Esophagus squamous epithelium (tissue), 5 donors: Measurements from ENCODE around the gene GDPD5. TPM values are rescaled to one million over a fixed set of nuclear protein-coding genes. Genes with fewer than 3 reads are reported as not detected.

Experiments used
- DNase-seq: peaks from one replicate; lab custom pipeline; 2025; lab: John Stamatoyannopoulos, UW
- H3K27ac ChIP-seq, 4 donors: fragments of 200-600 bp; sonication (generic); one replicate each; pipeline ENCODE4 v1.5.1; 2016 to 2019; ENCODE audit warnings: mild to moderate bottlenecking in 1 of 4
- H3K27me3 ChIP-seq, 4 donors: fragments of 200-600 bp; sonication (generic); 1 replicate in 3 of 4; 2 replicates in 1 of 4; pipeline versions ENCODE4 v1.5.1 to v1.6.0; 2017 to 2021; ENCODE audit warnings: antibody characterized with exemption in 1 of 4
- H3K36me3 ChIP-seq, 3 donors: fragments of 200-600 bp; sonication (generic); one replicate each; pipeline ENCODE4 v1.5.1; 2016 to 2019
- H3K4me1 ChIP-seq, 3 donors: fragments of 200-600 bp; sonication (generic); one replicate each; pipeline ENCODE4 v1.5.1; 2017 to 2019
- H3K4me3 ChIP-seq, 4 donors: fragments of 200-600 bp; sonication (generic); 1 replicate in 3 of 4; 2 replicates in 1 of 4; pipeline ENCODE4 v1.5.1; 2016 to 2019; ENCODE audit warnings: mild to moderate bottlenecking in 2 of 4, moderate library complexity in 1 of 4
- H3K9me3 ChIP-seq, 3 donors: fragments of 200-600 bp; sonication (generic); one replicate each; pipeline ENCODE4 v1.5.1; 2016 to 2019
- CTCF ChIP-seq, 6 experiments: fragments of 450-650 bp in 4 of 6; fragments of 200-600 bp in 2 of 6; sonication (generic) in 2 of 6; IDR thresholded peaks; one replicate each; pipeline ENCODE4 v1.5.1; 2016 to 2019; ENCODE audit warnings: antibody characterized with exemption in 6 of 6, mild to moderate bottlenecking in 4 of 6, moderate library complexity in 4 of 6
- POLR2A ChIP-seq, 4 donors: fragments of 450-650 bp; IDR thresholded peaks; one replicate each; pipeline ENCODE4 v1.6.1; 2017; ENCODE audit warnings: antibody characterized with exemption in 4 of 4, mild to moderate bottlenecking in 4 of 4, moderate library complexity in 3 of 4
- WGBS, 2 donors: methylation state at CpG; one replicate each; pipeline ENCODE4 v1.1.5; 2018; 5-methylcytosine and 5-hydroxymethylcytosine counted together
- intact Hi-C: fragments of 100-400 bp; cut with DNase I; formaldehyde crosslinking; loops from one replicate; pipeline ENCODE4 v1.15.0; 2022
- total RNA-seq, 4 donors: library from RNA; depleted of rRNA; stranded (reverse); fragments of >200 nt; gene quantifications; one replicate each; pipeline ENCODE4 v1.1.0, GENCODE V29; 2016
- donor health status: DM: yes; HTN: yes; CAD: no.

The GDPD5 gene
- total RNA-seq, 4 donors from 2014 or later, result 0.57 to 2.3 (median 1.6) TPM

GRCh38 chr11:75478783-75479596 lies 46.8 kb downstream of the GDPD5 start:
- 72 to 78% methylated on average over 4 of the region's 5 CpGs for WGBS, 2 donors
- DNase-seq, result no peak
- H3K36me3 ChIP-seq, result no peaks in the 10 kb centered on the region

GRCh38 chr11:75477614-75477935 lies 48.2 kb downstream of the GDPD5 start:
- 100% methylated on average over 1 of the region's 12 CpGs; no CpG with 5 or more reads in 1 of the 2 donors for WGBS, 2 donors
- Histone ChIP-seq H3K27me3 (no peaks in the 10 kb centered on the region), H3K27ac (peak overlapping the region in 1 of 4 donors; percentile 75), H3K4me3 (no peak overlapping the region), H3K36me3 (no peaks in the 10 kb centered on the region), H3K4me1 (peaks cover 16 to 34% (median 18%) of the 10 kb centered on the region in 3 donors), H3K9me3 (no peaks in the 10 kb centered on the region)
- no peak for DNase-seq
- no peak for TF ChIP-seq CTCF (IDR thresholded peaks at IDR 0.05)
- intact Hi-C loops, result no loop called here

More at GRCh38 chr11:75478783-75479596, 46.8 kb downstream of the GDPD5 start:
- Histone ChIP-seq H3K9me3 (no peaks in the 10 kb centered on the region), H3K27ac (no peak overlapping the region), H3K27me3 (no peaks in the 10 kb centered on the region), H3K4me3 (no peak overlapping the region), H3K4me1 (peaks cover 16 to 33% (median 18%) of the 10 kb centered on the region in 3 donors)
- intact Hi-C loops, result no loop called here
- TF ChIP-seq POLR2A (IDR thresholded peaks at IDR 0.05), result no peak
- no peak for TF ChIP-seq CTCF (IDR thresholded peaks at IDR 0.05)

- peak overlapping the region in 2 of 4 donors; percentile 70 to 75 for H3K27ac ChIP-seq
- H3K36me3 ChIP-seq, result no peaks in the 10 kb centered on the region
Observed at GRCh38 chr11:75476739-75477613, 48.8 kb downstream of the GDPD5 start.

GRCh38 chr11:75475767-75476650 lies 49.7 kb downstream of the GDPD5 start:
- H3K36me3 ChIP-seq, result no peaks in the 10 kb centered on the region
- no peak for DNase-seq
- H3K27me3 ChIP-seq, result no peaks in the 10 kb centered on the region
- H3K27ac ChIP-seq, result peak overlapping the region in 3 of 4 donors; percentile 26 to 75 (median 70)
- H3K9me3 ChIP-seq, result no peaks in the 10 kb centered on the region
- TF ChIP-seq CTCF (IDR thresholded peaks at IDR 0.05) (no peak), POLR2A (IDR thresholded peaks at IDR 0.05) (no peak)
- intact Hi-C loops, result no loop called here
- H3K4me1 ChIP-seq, result peaks cover 16 to 34% (median 18%) of the 10 kb centered on the region in 3 donors
- peak overlapping the region in 1 of 4 donors; percentile 35 for H3K4me3 ChIP-seq
- 29 to 65% methylated on average over 3 to 4 of the region's 9 CpGs for WGBS, 2 donors

More at GRCh38 chr11:75476739-75477613, 48.8 kb downstream of the GDPD5 start:
- intact Hi-C loops, result no loop called here
- no peaks in the 10 kb centered on the region for H3K27me3 ChIP-seq
- H3K9me3 ChIP-seq, result no peaks in the 10 kb centered on the region
- peaks cover 16 to 34% (median 18%) of the 10 kb centered on the region in 3 donors for H3K4me1 ChIP-seq
- DNase-seq, result no peak
- no peak overlapping the region for H3K4me3 ChIP-seq
- WGBS, 2 donors, result 48% methylated on average over 8 of the region's 10 CpGs; no CpG with 5 or more reads in 1 of the 2 donors
- TF ChIP-seq CTCF (IDR thresholded peaks at IDR 0.05), result no peak
- no peak for TF ChIP-seq POLR2A (IDR thresholded peaks at IDR 0.05)
